HG03135 (cell line): ENCODE data around the gene OR2D3.
A peak's percentile ranks its signal among the peaks of the same experiment; 100 is the strongest.
"Not testable (repeated sequence)": the region's sequence is repeated elsewhere in the genome, so short reads cannot be mapped to it uniquely, and the experiment has no call there.

Experiments used
- ATAC-seq: cut with Tn5 transposase; IDR thresholded peaks from one replicate; pipeline ENCODE4 v1.9.1; 2021; ENCODE audit warnings: mild to moderate bottlenecking, moderate library complexity; ENCODE audit not compliant: unreplicated experiment

OR2D3 gene

DNA sequence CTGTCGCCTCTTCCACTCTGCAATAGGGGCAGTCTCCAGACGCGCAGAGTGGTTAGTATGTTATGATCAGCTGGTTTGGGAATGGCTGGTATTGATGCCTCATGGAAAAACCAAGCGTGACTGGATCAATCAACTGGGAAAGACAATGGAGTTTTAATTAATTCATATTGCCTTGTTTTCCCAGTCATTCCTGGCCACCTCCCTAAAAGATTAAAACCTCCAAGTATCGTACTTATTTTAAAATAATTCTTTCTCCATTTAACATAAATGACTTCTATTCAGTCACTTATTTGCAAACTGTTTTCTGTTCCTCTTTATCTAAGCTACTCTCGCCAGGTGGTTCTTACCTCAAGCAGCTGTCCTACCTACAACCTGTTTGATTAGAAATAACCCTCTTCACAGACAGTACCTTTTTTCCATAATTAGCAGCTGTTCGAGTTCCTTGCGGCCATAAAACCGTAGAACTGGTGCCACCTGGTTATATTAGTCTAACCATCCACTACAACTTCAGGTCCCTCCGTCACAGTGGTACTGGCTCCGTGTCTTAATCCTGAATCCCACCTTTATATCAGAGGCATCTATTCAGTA is 6.3 kb downstream of the OR2D3 start:
- peak; percentile 77 for ATAC-seq

DNA sequence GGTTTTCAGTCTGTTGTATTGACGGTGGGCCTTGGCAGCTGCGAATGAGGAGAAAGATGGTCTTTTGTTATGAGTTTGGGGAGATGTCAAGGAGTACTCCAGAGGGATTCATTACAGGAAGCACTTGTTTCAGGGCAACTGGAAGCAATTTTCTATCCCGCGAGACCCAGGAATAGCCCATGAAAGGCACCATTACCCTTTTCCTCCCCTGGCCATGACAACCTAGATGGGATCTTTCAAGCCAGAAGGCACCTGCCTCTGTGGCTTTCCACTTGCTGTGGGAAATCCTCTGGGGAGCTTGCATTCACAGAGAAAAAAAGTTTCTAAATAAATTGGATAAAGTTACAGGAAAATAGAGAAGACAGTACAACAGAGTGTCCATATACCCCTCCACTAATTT is 8.1 kb downstream of the OR2D3 start:
- ATAC-seq: no peak

DNA sequence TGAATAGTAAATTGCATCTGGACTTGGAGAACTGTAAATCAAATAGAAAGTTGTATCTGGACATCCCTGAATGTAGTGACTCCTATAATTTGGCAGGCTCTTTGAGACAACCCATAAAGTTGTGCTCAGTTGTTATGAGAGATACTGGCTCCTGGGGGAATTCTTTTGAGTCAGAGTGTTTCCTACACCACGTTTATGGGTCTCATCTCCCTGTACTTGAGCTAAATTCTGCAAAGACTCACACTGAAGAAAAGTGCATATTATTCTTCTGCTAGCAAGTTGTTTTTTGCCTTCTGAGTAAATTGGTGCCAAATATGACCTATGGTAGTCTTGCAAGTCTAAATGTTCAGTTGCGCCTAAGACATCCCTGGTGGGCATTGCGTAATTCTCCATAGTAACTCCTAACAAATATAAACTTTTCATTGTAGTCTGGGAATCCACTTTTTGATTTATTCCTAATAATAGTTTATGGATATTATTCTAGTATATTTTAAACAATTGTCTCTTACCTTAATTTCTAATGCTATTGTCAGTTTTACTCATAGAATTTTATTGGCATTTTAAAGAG is 10.4 kb downstream of the OR2D3 start:
- ATAC-seq: no peak

DNA sequence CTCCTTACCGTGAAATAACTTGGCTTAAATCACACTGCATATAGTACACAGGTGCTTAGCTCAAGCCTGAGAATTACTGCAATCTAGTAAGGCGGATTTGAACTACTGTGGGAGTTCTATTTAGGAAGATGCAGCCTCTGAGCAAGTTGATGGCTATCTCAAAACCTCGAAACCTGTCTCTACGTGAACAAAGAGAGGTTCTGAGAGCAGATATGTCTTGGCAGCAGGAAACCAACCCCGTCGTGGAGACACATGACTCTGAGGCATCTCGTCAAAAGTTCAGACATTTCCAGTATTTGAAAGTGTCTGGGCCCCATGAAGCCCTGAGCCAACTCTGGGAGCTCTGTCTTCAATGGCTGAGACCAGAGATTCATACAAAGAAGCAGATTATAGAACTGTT is 11.3 kb downstream of the OR2D3 start:
- no peak for ATAC-seq

DNA sequence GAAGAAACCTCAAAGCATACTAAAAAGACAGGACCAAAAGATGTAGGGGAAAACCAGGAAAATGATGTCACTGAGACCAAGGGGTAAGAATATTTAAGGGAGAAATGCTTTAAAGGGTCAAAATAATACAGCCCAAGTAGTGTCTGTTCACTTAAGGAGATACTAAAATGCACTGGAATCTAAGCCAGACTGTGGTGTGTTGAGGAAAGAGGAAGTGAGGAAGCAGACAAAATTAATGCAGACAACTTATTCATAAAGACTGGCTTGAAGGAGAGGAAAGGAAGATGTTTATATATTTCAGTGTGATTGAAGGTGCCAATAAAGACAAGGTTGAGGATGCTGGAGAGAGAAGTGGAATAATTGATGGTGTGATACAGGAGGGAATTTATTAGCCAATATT is 21.2 kb downstream of the OR2D3 start:
- no peak for ATAC-seq

DNA sequence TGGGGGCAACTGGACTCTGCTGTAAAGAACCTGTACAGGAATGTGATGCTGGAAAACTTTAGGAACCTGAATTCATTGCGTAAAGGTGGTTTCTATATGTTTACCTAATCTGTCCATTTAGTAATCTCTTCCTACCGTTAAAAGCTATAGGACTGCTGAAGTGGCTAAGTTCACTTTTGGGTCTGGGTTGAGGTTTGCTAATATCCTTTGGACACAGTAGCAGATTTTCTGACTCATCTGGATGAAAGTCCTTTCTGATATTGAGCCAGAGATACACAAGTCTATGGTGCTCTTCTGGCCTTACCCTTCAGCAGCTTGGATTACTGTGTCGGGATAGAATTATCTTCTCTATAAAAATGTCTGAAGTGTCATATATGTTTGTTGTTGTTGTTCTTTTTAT is 22.3 kb downstream of the OR2D3 start:
- no peak for ATAC-seq

DNA sequence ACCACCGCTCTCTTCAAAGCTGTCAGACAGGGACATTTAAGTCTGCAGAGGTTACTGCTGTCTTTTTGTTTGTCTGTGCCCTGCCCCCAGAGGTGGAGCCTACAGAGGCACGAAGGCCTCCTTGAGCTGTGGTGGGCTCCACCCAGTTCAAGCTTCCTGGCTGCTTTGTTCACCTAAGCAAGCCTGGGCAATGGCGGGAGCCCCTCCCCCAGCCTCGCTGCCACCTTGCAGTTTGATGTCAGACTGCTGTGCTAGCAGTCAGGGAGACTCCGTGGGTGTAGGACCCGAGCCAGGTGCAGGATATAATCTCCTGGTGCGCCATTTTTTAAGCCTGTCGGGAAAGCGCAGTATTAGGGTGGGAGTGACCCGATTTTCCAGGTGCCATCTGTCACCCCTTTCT is 33.4 kb downstream of the OR2D3 start:
- ATAC-seq: not testable (repeated sequence)

DNA sequence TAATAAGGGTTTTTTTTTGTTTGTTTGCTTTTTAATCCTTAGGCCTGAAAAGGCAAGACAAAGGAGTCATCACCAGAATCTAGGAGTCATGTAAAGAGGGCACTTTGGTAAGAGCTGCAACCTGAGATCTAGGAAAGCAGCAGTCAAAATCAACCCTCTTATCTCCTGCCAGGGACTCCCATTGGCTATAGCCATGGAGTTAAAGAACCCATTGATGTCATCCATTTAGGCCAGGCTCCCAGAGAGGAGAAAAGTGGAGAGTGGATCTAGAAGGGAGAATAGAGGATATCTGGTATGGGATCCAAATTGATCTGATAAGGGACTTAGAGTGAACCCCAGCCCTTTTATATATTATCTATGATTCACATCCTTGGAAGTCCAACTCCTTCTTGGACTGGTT is 41.3 kb downstream of the OR2D3 start:
- ATAC-seq: no peak

DNA sequence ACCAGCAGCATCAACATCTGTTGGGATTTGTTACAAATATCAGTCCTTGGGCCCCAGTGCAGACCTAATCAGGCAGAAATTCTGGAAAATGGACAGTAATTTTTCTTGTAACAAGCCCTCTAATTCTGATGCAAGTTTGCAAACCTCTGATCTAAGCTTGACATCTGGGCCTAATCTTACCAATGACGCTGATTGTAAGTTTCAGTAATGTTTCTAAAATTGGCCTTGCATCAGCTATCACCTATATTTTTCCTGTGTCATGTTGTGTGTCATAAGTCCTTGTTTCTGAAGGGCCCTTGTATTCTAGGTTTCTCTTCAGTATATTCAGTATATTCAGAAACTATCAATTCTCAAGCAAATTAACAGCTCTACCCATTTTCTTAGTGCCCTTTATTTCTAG is 41.9 kb downstream of the OR2D3 start:
- no peak for ATAC-seq

DNA sequence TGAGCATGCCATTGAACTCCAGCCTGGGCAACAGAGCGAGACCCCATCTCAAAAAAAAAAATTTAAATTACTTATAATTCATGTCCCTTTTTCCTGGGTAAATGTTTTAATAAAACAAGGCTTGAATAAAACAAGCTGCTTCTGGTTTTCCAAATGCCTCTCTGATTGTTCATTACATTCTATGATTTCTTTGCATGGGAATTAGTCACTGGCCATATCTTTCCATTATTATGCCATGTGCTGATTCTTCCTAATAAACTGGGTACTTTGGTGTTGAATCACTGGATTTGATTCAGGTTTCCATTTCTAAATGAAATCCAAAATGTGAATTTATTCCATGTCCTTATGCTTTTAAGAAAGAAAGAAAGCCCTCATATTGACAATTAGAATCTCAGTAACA is 48.0 kb downstream of the OR2D3 start:
- no peak for ATAC-seq

DNA sequence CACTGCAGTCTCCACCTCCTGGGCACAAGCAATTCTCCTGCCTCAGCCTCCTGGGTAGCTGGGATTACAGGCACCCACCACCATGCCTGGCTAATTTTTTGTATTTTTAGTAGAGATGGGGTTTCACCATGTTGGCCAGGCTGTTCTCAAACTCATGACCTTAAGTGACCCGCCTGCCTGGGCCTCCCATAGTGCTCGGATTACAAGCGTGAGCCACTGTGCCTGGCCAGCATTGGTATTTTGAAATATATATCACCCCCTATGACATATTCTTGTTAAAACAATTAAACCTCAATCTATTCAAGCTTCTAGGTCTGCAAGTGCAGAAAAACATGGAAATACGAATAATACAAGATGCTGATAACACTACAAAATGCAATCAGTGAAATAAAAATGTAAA is 49.1 kb downstream of the OR2D3 start:
- not testable (repeated sequence) for ATAC-seq
